ENCODE results near the gene SLC39A1.

Gene SLC39A1

GRCh38 chr1:153961421-153961820 lies 1.9 kb downstream of the SLC39A1 start:
- no peak for DNase-seq (ENCODE audit: extremely low spot score)
- no peak for TF ChIP-seq CTCF (IDR thresholded peaks at IDR 0.05; ENCODE audit: control extremely low read depth, extremely low read depth, low read depth, missing control alignments)
- ChIA-PET POLR2A (interaction anchor here (2.1 kb wide), 1 partner anchor 29 kb away, joined by 5 read pairs; the partner anchor contains the start of gene RPS27), CTCF (interaction anchor here (1.4 to 4.3 kb wide), 3 partner anchors 15 to 165 kb away, joined by 4 to 23 read pairs (median 8); partner anchors contain the start of gene DENND4B)

DNA sequence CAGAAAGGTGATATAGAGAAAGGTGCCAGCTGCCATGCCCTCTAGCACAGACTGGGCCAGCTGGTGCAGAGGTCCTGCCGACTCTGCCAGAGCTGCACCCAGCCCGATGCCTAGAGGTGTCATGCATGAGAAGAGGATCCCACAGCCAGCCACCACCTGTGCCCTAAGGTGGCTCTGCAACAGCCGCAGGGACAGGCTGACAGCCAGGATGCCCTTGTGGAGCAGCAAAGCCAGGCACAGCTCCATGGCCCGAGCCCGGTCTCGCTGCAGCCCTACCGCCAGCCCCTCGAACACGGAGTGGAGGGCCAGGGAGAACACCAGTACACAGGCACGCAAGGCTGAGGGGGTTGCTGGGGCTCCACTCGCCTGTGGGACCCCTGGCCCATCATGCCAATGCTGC lies 3.1 kb downstream of the SLC39A1 start:
- no peak for TF ChIP-seq CTCF (IDR thresholded peaks at IDR 0.05; ENCODE audit: control extremely low read depth, extremely low read depth, low read depth, missing control alignments)
- ChIA-PET POLR2A (interaction anchor here (0.7 kb wide), 1 partner anchor 40 kb away, joined by 3 read pairs; no protein-coding TSS in a partner anchor), CTCF (interaction anchor here (0.8 kb wide), 1 partner anchor 26 kb away, joined by 3 read pairs; the partner anchor contains the start of gene RAB13)
- no peak for DNase-seq (ENCODE audit: extremely low spot score)

DNA sequence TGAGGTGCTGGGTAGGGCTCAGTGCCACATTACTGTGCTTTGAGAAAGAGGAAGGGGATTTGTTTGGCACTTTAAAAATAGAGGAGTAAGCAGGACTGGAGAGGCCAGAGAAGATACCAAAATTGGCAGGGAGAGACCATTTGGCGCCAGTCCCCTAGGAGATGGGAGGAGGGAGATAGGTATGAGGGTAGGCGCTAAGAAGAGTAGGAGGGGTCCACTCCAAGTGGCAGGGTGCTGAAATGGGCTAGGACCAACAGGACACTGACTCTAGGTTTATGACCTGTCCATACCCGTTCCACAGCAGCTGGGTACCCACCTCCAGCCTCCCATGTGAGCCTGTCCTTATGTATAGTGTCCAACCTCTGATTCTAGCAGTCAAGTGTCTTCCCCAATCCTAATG lies 3.9 kb downstream of the SLC39A1 start:
- CTCF ChIA-PET: interaction anchor here (0.7 to 2.9 kb wide), 4 partner anchors 7 to 163 kb away, joined by 3 to 13 read pairs (median 4); partner anchors contain the start of genes CREB3L4 and RAB13
- TF ChIP-seq CTCF (IDR thresholded peaks at IDR 0.05; ENCODE audit: control extremely low read depth, extremely low read depth, low read depth, missing control alignments): no peak
- no peak for DNase-seq (ENCODE audit: extremely low spot score)
- POLR2A ChIA-PET: interaction anchor here (1.0 to 1.7 kb wide), 3 partner anchors 8 to 32 kb away, joined by 4 to 9 read pairs (median 4); partner anchors contain the start of genes CREB3L4 and DENND4B

- ChIA-PET POLR2A (interaction anchor here (1.0 to 1.7 kb wide), 4 partner anchors 8 to 32 kb away, joined by 3 to 9 read pairs (median 4); partner anchors contain the start of genes CREB3L4 and DENND4B), CTCF (interaction anchor here (0.7 to 2.9 kb wide), 4 partner anchors 8 to 162 kb away, joined by 3 to 13 read pairs (median 4); partner anchors contain the start of genes CREB3L4 and DENND4B)
- DNase-seq (ENCODE audit: extremely low spot score): no peak
- no peak for TF ChIP-seq CTCF (IDR thresholded peaks at IDR 0.05; ENCODE audit: control extremely low read depth, extremely low read depth, low read depth, missing control alignments)
Measured at GRCh38 chr1:153958961-153959260, 4.4 kb downstream of the SLC39A1 start.

DNA sequence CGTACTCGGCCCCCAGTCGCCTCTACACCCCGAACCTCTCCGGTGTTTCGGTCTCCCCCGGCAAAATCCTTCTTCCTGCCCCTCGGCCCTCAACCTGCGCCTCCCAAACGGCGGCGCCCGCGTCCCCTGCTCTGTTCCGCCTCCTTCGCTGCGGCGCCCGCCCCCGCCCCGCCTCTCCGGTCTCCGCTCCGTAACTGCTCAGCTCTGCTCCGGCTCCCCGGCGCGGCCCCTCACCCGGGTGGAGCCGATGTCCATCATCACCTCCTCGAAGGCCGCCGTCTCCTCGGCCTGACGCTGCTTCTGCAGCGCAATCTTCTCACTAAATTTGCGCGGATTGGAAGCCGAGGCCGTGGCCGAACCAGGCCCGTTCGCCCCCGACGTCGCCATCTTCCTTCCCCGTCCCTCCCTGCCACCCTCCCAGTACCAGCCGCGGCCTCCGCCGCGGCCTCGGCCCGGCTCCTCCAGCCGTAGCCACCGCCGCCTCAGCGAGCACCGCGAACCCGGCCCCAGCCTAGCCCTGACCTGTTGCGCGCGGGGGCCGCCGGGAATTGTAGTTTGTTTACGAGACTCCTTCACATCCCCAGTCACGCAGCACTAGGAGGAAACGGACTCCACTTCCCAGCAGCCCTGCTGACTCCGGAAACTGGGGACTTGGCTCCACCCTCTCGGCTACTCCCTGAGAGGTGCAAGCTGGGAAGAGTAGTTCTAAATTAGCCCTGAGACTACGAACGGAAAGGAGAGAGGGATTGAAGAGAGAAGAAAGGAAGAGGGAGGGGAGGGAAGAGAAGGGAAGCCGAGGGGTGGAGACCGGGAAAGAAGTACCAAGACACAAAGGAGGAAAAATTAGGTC lies 5.0 kb downstream of the SLC39A1 start, which contains the start of gene CRTC2:
TSS of gene CRTC2 (minus strand) at position 502 of the 850 bp plus-strand sequence. CDS start at position 387, 115 bp downstream.
- peak; percentile 97 for DNase-seq (ENCODE audit: extremely low spot score)
- POLR2A ChIA-PET: interaction anchor here (0.5 to 1.7 kb wide), 6 partner anchors 9 to 35 kb away, joined by 3 to 9 read pairs (median 4); partner anchors contain the start of genes CREB3L4 and DENND4B
- TF ChIP-seq CTCF (IDR thresholded peaks at IDR 0.05; ENCODE audit: control extremely low read depth, extremely low read depth, low read depth, missing control alignments): no peak
- CTCF ChIA-PET: interaction anchor here (0.7 to 2.9 kb wide), 7 partner anchors 8 to 161 kb away, joined by 3 to 33 read pairs (median 4); partner anchors contain the start of genes CREB3L4 and DENND4B

- no peak for TF ChIP-seq CTCF (IDR thresholded peaks at IDR 0.05; ENCODE audit: control extremely low read depth, extremely low read depth, low read depth, missing control alignments)
- peak; percentile 59 for DNase-seq (ENCODE audit: extremely low spot score)
- ChIA-PET CTCF (interaction anchor here (1.2 to 2.9 kb wide), 4 partner anchors 9 to 18 kb away, joined by 3 to 33 read pairs (median 8); partner anchors contain the start of genes CREB3L4 and DENND4B), POLR2A (interaction anchor here (0.5 to 1.7 kb wide), 3 partner anchors 10 to 35 kb away, joined by 3 to 9 read pairs (median 3); partner anchors contain the start of gene CREB3L4)
Measured at GRCh38 chr1:153957744-153958110, 5.6 kb downstream of the SLC39A1 start.

All from GM10248 (cell line).